Heart left ventricle (tissue), 16 donors: ENCODE results near the gene GREM2. TPM values are rescaled to one million over a fixed set of nuclear protein-coding genes. Genes with fewer than 3 reads are reported as not detected.

Experiments
- ATAC-seq, 4 donors: fragments of 200-7000 bp; cut with Tn5 transposase; one replicate each; pipeline ENCODE4 v1.9.1; 2020 to 2022; ENCODE audit warnings: moderate library complexity in 4 of 4, mild to moderate bottlenecking in 3 of 4, moderate number of reproducible peaks in 1 of 4
- DNase-seq, 5 donors: peaks; one replicate each; pipeline ENCODE4 v3.0.0-alpha.2; 2020
- H3K27ac ChIP-seq, 12 donors: fragments of 200-600 bp; sonication (generic) in 4 of 12; one replicate each; pipeline versions ENCODE4 v1.5.0 to v1.8.0; 2016 to 2022; ENCODE audit warnings: mild to moderate bottlenecking in 2 of 12
- H3K27me3 ChIP-seq, 9 donors: fragments of 200-600 bp; sonication (generic) in 2 of 9; one replicate each; pipeline versions ENCODE4 v1.5.1 to v1.8.0; 2016 to 2022; ENCODE audit warnings: mild to moderate bottlenecking in 3 of 9
- H3K36me3 ChIP-seq, 9 donors: fragments of 200-600 bp; sonication (generic) in 2 of 9; one replicate each; pipeline versions ENCODE4 v1.5.0 to v1.8.0; 2018 to 2022; ENCODE audit warnings: mild to moderate bottlenecking in 2 of 9
- H3K4me1 ChIP-seq, 12 donors: fragments of 200-600 bp; sonication (generic) in 4 of 12; one replicate each; pipeline versions ENCODE4 v1.5.0 to v1.8.0; 2016 to 2022; ENCODE audit warnings: mild to moderate bottlenecking in 3 of 12
- H3K4me3 ChIP-seq, 12 donors: fragments of 200-600 bp; sonication (generic) in 4 of 12; one replicate each; pipeline versions ENCODE4 v1.5.0 to v1.8.0; 2017 to 2022; ENCODE audit warnings: mild to moderate bottlenecking in 9 of 12, moderate library complexity in 4 of 12
- H3K9me3 ChIP-seq, 12 donors: fragments of 200-600 bp; sonication (generic) in 4 of 12; one replicate each; pipeline versions ENCODE4 v1.5.0 to v1.8.0; 2016 to 2022; ENCODE audit warnings: mild to moderate bottlenecking in 1 of 12
- POLR2A ChIP-seq, 2 donors: fragments of 450-650 bp; IDR thresholded peaks; one replicate each; pipeline ENCODE4 v1.6.1; 2017; ENCODE audit warnings: antibody characterized with exemption in 2 of 2, mild to moderate bottlenecking in 2 of 2, moderate library complexity in 2 of 2
- WGBS, 4 donors: extraction: QIAGEN DNeasy Blood & Tissue Kit in 2 of 4; methylation state at CpG; one replicate each; pipeline versions ENCODE4 v1.1.5 to v1.1.7; 2013 to 2018; 5-methylcytosine and 5-hydroxymethylcytosine counted together
- intact Hi-C, 10 donors: fragments of 100-400 bp; cut with DNase I; formaldehyde crosslinking; loops; one replicate each; pipeline versions ENCODE4 v1.11.1 to v1.14.2; 2022
- polyA plus RNA-seq, 2 donors: library from polyadenylated mRNA; stranded (reverse); fragments of 200-250 nt; gene quantifications; one replicate each; pipeline ENCODE4 v1.2.3, GENCODE V29; 2013
- total RNA-seq, 9 donors: library from RNA; depleted of rRNA in 2 of 9; stranded (reverse); fragments of >200 nt in 2 of 9; fragmentation: NEBNext Ultra II Directional in 3 of 9; extraction: Animal tissue kit (Norgen Biotek cat#: 25700) in 3 of 9; gene quantifications; one replicate each; pipeline versions ENCODE4 v1.1.0 to v1.2.4, GENCODE V29; 2016 to 2023
- TF ChIP-seq, protein P1 (sequence below), 12 donors: fragments of 200-600 bp; sonication (generic) in 4 of 12; IDR thresholded peaks; one replicate each; pipeline versions ENCODE4 v1.5.0 to v1.8.0; 2018 to 2022; ENCODE audit warnings: antibody characterized with exemption in 12 of 12, mild to moderate bottlenecking in 5 of 12
- donor health status: ischemic (EF 13 %, LVEDD 7.1; RV severe dilation, severe dysfunction).
- donor health status: healthy with polysubstance abuse.
- donor health status: DM: no; HTN: yes; CAD: no.
- donor health status: DM: no; HTN: no; CAD: no.
- donor health status: ischemic (EF 25% LVEDD 6.9; RV normal size, moderate dysfunction).
- donor health status: ischemic (EF 25% LVEDD 5.7; RV mildly dilated, moderate dysfunction).
- donor health status: healthy.
- donor health status: DM: yes; HTN: yes; CAD: no.
- donor health status: ischemic (EF 35%, LVEDD 5.7; RV mildly dilated, moderate dysfunction).
- donor health status: nonischemic (EF 11% LVEDD 7.7; RV severe dilation, severe dysfunction).
- donor health status: DM: yes; HTN: yes; CAD: no.
- donor health status: PGD.
- donor health status: ischemic (EF 29% LVEDD 5.4; RV normal size, mild dysfunction).
- donor health status: nonischemic (EF 23%, LVEDD 6.1; RV moderate dilation, normal function).

The GREM2 gene
- total and polyA plus RNA-seq, 11 donors = 0.66 TPM; not detected in 10

DNA sequence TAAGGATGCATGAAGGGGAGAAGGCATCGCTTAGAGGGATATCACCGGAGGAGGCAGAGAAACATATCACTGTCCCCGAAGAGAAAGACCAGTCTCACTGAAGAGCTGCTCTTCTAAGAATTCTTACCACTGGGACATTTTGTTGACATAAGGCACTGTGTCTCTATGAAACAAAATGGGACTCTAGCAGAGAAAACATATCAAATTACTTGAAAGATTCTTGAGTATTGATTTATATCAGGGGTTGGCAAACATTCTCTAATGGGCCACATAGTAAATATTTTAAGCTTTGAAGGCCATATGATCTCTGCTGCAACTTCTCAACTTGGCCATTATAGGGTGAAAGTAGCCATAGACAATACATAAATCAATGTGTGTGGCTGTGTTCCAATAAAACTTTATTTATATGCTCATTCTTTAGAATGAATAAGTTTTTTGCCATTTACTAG lies 41.0 kb upstream of the GREM2 start:
- DNase-seq (no peak), ATAC-seq (no peak)
- Histone ChIP-seq H3K27ac (no peak overlapping the region), H3K9me3 (no peaks in the 10 kb centered on the region), H3K36me3 (no peaks in the 10 kb centered on the region), H3K4me1 (no peaks in the 10 kb centered on the region), H3K27me3 (no peaks in the 10 kb centered on the region), H3K4me3 (no peak overlapping the region)
- intact Hi-C loops = no loop called here
- TF ChIP-seq, protein P1, sequence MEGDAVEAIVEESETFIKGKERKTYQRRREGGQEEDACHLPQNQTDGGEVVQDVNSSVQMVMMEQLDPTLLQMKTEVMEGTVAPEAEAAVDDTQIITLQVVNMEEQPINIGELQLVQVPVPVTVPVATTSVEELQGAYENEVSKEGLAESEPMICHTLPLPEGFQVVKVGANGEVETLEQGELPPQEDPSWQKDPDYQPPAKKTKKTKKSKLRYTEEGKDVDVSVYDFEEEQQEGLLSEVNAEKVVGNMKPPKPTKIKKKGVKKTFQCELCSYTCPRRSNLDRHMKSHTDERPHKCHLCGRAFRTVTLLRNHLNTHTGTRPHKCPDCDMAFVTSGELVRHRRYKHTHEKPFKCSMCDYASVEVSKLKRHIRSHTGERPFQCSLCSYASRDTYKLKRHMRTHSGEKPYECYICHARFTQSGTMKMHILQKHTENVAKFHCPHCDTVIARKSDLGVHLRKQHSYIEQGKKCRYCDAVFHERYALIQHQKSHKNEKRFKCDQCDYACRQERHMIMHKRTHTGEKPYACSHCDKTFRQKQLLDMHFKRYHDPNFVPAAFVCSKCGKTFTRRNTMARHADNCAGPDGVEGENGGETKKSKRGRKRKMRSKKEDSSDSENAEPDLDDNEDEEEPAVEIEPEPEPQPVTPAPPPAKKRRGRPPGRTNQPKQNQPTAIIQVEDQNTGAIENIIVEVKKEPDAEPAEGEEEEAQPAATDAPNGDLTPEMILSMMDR (IDR thresholded peaks at IDR 0.05) = no peak
- TF ChIP-seq POLR2A (IDR thresholded peaks at IDR 0.05) = no peak
- WGBS, 4 donors = 55 to 72% (median 68%) methylated on average over 3 of the region's 3 CpGs

DNA sequence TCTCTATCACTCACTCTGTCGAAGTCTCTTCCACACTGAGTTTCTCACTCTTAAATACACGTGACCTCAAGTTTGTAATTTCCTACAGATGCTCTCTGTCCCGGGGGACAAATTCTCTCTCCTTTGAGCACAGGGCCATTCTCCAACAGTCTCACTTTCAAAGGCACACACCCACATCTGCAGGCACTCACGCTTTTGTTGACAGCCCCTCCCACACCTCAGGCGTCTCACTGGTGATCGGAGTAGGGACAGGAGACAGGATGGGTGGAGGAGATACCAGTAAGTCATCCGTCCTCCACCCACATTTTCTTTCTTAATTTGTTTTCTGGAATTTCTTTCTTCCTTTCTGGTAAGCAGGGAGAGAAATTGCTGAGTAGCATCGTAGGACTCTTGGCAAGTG lies 40.6 kb upstream of the GREM2 start:
- TF ChIP-seq, protein P1 (IDR thresholded peaks at IDR 0.05) = no peak
- no peak for TF ChIP-seq POLR2A (IDR thresholded peaks at IDR 0.05)
- Histone ChIP-seq H3K36me3 (no peaks in the 10 kb centered on the region), H3K4me1 (no peaks in the 10 kb centered on the region), H3K27me3 (no peaks in the 10 kb centered on the region), H3K27ac (no peak overlapping the region), H3K4me3 (no peak overlapping the region), H3K9me3 (no peaks in the 10 kb centered on the region)
- DNase-seq (no peak), ATAC-seq (no peak)
- 20 to 26% (median 23%) methylated on average over 8 of the region's 8 CpGs for WGBS, 4 donors
- intact Hi-C loops = no loop called here

DNA sequence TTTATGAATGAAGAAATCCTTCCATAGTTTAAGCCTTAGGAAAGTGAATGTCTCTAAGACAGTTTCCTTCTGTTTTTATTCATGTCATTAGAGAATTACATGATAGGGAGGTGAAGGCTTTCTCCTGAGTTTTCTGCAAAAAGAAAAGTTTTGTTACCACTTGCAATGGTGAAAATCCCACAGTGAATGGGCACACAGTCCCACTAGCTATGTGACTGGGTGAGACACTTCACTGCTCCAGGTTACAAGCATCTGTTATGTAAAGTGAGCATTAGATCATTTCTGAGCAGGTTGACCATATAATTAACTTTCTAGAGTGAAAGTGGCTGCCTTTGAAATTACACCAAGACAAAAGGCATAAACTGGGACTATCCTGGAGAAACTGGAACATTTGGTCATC lies 38.9 kb upstream of the GREM2 start:
- Histone ChIP-seq H3K4me3 (no peak overlapping the region), H3K36me3 (no peaks in the 10 kb centered on the region), H3K9me3 (no peaks in the 10 kb centered on the region), H3K27ac (no peak overlapping the region), H3K4me1 (no peaks in the 10 kb centered on the region), H3K27me3 (no peaks in the 10 kb centered on the region)
- no peak for TF ChIP-seq POLR2A (IDR thresholded peaks at IDR 0.05)
- TF ChIP-seq, protein P1 (IDR thresholded peaks at IDR 0.05) = no peak
- intact Hi-C loops = no loop called here
- ATAC-seq (no peak), DNase-seq (no peak)

DNA sequence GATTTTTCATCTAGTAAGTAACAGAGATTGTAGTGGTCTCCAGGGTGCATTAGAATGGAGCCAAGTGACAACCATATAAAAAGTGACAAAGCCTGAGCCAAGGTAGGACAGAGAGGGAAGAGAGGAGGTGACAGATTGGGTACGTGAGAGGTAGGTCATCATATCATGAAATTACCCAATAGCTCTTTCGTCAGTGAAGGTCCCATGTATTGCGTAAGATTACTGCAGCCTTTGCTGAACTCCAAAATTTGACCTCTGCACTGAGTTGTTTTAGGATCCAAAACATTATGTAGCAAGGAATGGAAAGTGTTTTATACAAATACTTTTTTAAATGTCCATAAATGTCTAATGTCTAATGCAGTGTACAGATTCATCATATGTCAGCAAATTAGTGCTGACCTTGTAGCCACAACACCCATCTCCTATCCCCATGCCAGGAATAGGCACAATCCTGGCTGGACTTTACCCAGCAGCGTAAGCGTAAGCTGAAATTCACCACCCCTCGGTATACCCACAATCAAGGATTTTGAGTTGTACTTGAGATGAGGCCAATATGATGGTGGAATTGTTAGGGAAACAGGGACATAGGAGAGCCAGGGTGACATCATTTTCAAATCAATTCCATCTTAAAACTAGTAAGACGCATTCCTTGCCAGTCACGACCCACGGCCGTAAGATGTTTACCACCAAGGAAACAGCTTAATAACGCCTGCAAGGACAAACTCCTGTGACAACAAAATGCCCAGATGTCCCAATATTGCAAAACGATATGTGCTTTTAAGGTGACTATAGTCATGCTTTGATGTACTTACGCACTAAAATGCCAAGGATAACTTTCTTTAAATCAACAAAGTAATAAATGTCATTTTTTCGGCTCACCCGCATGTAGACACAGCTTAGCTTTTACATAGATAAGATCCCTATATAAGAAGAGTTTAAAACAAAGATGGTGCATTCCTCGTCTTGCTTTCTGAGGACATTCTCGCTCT lies 38.1 kb upstream of the GREM2 start:
- Histone ChIP-seq H3K36me3 (no peaks in the 10 kb centered on the region), H3K9me3 (no peaks in the 10 kb centered on the region), H3K4me1 (no peaks in the 10 kb centered on the region), H3K27ac (no peak overlapping the region), H3K4me3 (no peak overlapping the region), H3K27me3 (no peaks in the 10 kb centered on the region)
- intact Hi-C loops = no loop called here
- no peak for ATAC-seq
- no peak for DNase-seq
- no peak for TF ChIP-seq POLR2A (IDR thresholded peaks at IDR 0.05)
- TF ChIP-seq, protein P1 (IDR thresholded peaks at IDR 0.05) = no peak
- 83 to 85% (median 85%) methylated on average over 17 of the region's 17 CpGs for WGBS, 4 donors
